ENCODE measurements around the gene ERCC6.

ERCC6 gene

GRCh38 chr10:49538381-49539319 lies at the start of gene ERCC6:
ERCC6 (minus strand) TSS chr10:49539121.
- DNase-seq = peak; percentile 98

- no peak for DNase-seq
Measured at GRCh38 chr10:49587981-49588380, 49.1 kb upstream of the ERCC6 start.

- no peak for DNase-seq
Measured at GRCh38 chr10:49585387-49585786, 46.5 kb upstream of the ERCC6 start.

- DNase-seq = no peak
Measured at GRCh38 chr10:49579621-49580020, 40.7 kb upstream of the ERCC6 start.

- DNase-seq = no peak
Measured at GRCh38 chr10:49578392-49578791, 39.5 kb upstream of the ERCC6 start.

- DNase-seq = no peak
Measured at GRCh38 chr10:49577182-49577925, 38.4 kb upstream of the ERCC6 start.

GRCh38 chr10:49575489-49576072 lies 36.7 kb upstream of the ERCC6 start:
- no peak for DNase-seq

- no peak for DNase-seq
Measured at GRCh38 chr10:49572594-49573114, 33.7 kb upstream of the ERCC6 start.

GRCh38 chr10:49571388-49571787 lies 32.5 kb upstream of the ERCC6 start:
- no peak for DNase-seq

- DNase-seq = no peak
Measured at GRCh38 chr10:49569031-49569631, 30.2 kb upstream of the ERCC6 start.

- no peak for DNase-seq
Measured at GRCh38 chr10:49568235-49568634, 29.3 kb upstream of the ERCC6 start.

GRCh38 chr10:49567810-49568209 lies 28.9 kb upstream of the ERCC6 start:
- DNase-seq = no peak

- DNase-seq = no peak
Measured at GRCh38 chr10:49564461-49565009, 25.6 kb upstream of the ERCC6 start.

- no peak for DNase-seq
Measured at GRCh38 chr10:49562893-49563292, 24.0 kb upstream of the ERCC6 start.

- DNase-seq = no peak
Measured at GRCh38 chr10:49560526-49560925, 21.6 kb upstream of the ERCC6 start.

- DNase-seq = no peak
Measured at GRCh38 chr10:49559476-49559875, 20.6 kb upstream of the ERCC6 start.

- no peak for DNase-seq
Measured at GRCh38 chr10:49558190-49558589, 19.3 kb upstream of the ERCC6 start.

GRCh38 chr10:49557681-49558080 lies 18.8 kb upstream of the ERCC6 start:
- DNase-seq = no peak

GRCh38 chr10:49556723-49557122 lies 17.8 kb upstream of the ERCC6 start:
- DNase-seq = no peak

- no peak for DNase-seq
Measured at GRCh38 chr10:49552277-49552676, 13.4 kb upstream of the ERCC6 start.

GRCh38 chr10:49550563-49550962 lies 11.6 kb upstream of the ERCC6 start:
- no peak for DNase-seq

GRCh38 chr10:49549640-49550346 lies 10.9 kb upstream of the ERCC6 start:
- DNase-seq = no peak
